Right forelimb (tissue), 1 donor: ENCODE data around the gene ADGRL1.
"Not testable (repeated sequence)": the region's sequence is repeated elsewhere in the genome, so short reads cannot be mapped to it uniquely, and the experiment has no call there.

Source experiments
- DNase-seq: peaks from one replicate; pipeline ENCODE4 v3.0.0-alpha.2; 2018

Gene ADGRL1

DNA sequence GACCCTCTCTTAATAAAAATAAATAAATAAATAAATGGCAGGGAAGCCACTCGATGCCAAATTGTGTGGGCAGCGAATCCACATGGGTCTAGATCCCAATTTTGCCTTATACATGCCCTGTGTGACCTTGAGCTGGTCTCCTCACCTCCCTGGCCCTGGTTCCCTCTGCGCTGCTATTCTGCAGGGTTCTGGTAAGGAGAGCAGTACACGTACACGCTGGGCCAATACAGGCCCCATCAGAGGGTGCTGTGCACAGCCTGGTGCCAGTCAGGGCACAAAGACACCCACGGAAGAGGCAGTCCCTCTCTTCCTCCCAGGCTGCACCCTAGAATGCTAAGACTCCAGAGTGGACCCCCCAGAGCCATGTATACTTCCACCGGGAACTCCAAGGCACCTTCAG is 17.9 kb downstream of the ADGRL1 start:
- DNase-seq = not testable (repeated sequence)

DNA sequence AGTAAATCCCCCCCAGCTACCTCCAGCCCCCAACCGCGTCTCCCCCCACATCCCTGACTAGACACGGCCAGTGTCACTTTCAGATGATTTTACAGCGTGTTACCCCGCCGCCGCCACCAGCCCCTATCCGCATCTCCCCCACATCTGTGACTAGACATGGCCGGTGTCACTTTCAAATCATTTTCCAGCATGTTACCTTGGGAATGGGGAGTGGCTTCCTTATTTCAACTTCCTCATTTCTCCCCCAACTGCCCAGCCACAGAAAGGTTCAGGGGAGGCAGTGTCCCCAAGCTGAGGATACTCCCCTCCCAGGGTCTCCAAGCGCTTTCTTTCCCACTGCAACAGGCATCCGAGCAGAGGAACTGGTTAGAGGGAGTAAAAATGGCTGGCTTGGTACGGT is 18.4 kb downstream of the ADGRL1 start:
- no peak for DNase-seq

DNA sequence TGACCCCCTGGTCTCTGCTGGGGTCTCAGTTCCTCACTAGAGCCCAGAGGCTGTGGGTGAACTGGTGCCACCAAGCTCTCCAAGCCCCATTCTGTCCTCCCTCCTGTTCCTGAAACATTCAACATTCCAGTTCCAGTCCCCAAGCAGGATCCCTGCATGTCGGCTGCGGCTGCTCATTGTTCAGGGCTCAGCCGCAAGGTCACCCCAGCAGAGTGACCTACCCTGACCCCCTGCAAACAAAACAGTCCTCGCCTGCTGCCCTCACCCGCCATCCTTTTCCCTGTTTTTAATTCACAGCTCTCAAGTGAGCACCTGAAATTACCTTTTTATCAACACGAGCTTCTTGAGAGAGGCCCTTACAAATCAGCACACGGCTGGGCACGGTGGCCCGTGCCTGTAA is 19.3 kb downstream of the ADGRL1 start:
- DNase-seq = not testable (repeated sequence)

DNA sequence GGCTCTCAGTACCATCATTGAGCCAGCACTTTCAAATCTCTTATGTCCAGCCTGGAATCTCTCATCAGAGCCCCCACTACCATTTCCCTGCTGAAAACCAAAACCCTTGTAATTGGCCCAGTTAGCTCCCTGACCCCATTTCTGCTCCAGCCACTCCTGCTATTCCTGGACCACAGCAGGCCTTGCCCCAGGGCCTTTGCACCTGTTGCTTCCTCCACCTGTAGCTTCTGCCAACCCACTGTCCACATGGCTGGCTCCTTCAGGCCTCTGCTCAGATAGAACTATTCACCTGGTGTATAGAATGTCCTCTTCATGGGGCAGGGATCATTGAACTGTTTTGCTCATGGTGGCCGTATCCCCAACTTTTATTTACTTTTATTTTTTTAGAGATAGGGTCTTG is 20.3 kb downstream of the ADGRL1 start:
- not testable (repeated sequence) for DNase-seq

DNA sequence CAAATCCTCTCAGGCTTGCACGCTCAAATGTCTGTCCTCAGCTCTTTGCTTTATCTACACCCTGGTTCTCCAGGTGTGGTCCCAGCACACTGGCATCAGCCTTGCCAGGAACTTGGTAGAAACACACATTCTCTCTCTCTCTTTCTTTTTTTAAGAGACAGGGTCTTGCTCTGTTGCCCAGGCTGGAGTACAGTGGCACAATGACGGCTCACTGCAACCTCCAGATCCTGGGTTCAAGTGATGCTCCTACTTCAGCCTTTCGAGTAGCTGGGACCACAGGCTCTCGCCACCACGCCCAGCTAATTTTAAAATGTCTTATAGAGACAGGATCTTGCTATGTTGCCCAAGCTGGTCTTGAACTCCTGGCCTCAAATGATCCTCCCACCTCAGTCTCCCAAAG is 20.8 kb downstream of the ADGRL1 start:
- DNase-seq = no peak

DNA sequence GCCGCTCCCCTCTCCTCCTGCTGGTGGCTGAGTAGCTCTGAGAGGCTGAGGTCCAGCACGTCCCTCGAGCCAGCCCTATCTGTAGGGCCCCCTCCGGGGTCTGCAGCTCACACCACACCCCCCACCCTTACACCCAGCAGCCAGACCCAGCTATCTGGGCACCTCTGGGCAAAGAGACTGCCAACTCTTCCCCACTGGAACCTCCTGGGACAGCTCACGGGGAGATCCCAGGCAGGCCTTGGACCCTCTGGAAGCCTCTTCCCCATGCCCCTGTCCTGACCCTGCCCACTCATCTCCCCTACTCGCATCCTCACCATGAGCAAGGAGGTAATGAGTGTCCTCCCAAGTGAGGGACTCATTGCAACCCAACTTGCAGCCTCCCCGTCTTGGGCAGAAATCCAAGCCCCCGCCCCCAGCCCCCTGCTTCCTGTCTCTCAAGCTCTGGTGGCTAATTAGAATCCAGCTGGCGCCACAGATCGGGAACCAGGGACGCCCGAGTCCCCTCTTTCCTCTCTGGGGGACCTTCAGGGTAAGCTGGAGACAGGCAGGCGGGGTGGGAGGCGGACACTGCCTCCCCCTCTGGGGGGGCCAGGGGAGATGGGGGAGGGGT is 22.1 kb downstream of the ADGRL1 start:
- no peak for DNase-seq

DNA sequence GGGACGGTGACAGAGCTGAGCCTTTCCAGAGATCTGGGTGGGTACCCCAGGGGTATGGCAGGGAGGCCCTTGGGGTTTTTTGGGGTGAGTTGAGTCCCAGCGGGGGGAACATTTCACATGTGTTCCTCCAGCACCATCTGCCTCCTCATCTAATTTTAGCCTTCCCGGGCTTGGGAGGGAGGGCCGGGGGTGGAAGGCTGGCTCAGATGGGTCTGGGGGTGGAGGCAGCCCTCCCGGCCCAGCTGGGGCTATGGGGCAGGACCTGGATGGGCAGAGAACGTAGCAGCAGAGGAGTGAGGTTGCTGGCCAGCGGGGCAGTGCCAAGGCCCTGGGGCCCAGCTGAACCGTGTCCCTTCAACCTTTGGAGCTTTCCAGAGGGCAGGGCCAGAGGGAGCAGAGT is 23.5 kb downstream of the ADGRL1 start:
- DNase-seq = no peak

DNA sequence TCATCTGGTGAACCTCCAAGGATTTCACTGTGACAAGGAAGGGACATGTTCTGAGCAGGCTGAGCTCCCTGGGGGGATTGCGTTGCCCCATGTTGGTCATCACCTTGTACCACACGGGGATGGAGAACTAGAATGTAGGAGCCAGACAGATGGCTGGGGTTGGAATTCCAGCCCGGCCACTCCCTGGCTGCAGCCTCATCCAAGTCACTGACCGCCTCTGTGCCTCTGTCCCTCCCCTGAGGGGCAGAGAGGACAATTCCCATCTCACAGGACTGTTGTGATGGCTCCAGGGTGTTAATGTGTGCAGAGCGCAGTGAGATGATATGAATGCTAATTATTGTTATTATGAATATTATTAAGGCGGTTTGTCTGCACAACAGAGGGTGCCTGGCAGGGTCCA is 24.1 kb downstream of the ADGRL1 start:
- no peak for DNase-seq

DNA sequence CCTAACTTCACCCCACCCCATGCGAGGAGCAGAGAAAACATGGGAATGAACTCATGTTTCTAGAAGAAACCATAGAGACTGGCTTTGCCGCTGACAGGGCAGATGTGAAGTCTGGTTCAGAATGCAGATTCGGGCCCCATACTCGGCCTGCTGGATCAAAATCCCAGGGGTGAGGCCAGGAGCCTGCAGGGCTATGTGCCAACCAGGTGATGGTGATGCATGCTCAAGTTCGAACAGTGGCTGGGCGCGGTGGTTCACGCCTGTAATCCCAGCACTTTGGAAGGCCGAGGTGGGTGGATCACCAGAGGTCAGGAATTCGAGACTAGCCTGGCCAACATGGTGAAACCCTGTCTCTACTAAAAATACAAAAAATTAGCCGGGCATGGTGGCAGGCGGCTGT is 24.8 kb downstream of the ADGRL1 start:
- not testable (repeated sequence) for DNase-seq

DNA sequence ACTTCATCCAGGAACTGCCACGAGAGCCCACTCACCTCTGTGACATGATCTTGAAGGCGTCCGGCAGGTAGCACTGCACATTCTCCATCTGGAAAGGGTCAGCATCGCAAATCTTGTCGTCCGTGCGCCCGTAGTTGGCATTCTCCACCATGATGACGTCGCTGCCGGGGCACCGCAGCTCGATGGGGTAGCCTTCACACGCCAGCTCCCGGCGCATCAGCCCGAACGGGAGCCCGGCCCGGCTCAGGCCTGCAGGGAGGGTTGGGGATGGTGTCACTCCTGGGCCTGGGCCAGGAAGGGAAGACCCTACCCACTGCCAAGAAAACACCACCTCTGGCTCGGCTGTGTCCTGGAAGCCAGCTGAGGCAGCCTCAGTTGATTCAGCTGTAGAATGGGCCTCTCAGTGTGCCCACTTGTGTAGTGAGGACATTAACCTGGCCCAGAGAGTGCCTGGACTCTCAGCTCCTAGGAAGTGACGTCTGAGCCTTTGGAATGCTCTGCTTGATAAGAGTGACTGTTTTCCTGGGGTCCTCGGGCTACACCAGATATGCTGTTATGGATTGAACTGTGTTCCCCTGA is 28.4 kb downstream of the ADGRL1 start:
- DNase-seq = no peak

DNA sequence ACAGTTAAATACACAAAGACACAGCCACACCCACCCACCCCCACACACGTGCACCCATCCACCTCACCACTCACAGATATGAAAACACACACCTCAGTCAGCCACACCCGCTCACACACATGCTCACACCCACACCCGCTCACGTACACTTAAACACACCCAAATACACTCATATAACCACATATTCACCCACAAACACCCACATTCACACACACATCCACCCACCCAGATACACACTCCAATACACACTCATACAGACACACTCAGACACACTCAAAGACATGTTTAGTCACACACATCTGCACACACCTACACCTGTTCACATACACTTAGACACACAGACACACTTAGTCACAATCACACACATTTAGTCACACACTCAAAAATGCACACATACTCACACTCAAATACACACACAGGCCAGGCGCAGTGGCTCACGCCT is 30.6 kb downstream of the ADGRL1 start:
- no peak for DNase-seq

DNA sequence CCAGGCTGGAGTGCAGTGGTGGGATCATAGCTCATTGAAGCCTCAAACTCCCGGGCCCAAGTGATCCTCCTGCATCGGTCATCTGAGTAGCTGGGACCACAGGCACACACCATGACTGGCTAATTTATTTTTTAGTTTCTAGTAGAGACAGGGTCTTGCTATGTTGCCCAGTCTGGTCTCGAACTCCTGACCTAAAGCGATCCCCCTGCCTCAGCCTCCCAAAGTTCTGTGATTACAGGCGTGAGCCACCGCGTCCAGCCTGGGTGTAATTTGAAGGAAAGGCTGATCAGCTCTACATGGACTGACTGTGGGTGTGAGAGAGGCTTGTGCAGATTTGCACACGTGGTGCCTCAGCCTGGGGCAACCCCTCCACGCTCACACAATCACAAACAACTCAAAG is 31.1 kb downstream of the ADGRL1 start:
- DNase-seq = no peak

DNA sequence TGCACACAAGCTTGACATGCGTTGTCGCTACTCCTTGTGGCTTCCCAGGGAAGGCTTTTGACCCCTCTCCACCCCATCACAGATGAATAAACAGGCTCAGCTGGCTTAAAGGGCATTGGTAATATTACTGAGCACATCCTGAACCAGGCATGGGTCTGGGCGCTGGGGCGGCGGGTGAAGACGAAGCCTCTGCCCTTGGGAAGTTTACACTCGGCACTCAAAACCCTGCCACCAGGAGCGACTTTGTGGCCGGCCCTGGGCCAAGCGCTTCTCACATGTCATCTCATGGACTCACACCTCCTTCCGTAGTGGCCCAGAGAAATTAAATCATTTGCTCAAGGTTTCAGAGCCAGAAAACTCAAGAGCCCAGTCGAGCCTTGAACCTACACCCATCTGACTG is 37.0 kb downstream of the ADGRL1 start:
- DNase-seq = no peak

DNA sequence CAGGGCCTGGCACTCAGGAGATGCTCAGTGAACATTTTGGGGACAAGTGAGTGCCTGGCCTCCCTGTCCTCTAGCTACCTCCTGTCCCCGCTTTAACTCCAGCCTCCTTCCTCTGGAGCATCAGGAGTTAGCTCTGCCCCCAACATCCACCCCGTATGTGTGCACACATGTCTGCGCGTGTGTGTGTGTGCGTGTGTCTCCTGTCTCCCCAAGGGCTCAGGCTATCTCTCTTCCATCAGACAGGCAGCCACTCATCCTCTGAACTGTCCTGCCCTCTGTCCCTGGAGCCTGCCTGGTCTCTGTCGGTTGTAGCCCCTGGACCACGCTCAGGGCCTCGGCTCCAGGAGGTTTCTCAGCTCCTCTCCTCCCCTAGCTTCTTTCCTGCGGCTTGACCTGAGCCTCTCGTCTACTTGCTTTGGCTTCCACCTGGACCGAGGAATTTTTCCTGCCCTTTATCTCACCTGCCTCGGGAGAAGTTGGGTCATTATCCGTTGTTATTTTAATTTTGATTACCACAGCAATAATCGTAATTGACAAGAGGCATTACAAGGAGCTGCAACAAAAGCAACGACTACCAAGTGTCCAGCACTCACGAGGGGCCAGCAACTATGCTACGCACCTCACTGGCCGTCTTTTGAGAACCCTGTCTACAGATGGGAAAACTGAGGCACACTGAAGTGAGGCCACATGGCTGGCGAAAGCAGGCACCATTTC is 37.6 kb downstream of the ADGRL1 start:
- DNase-seq = no peak

DNA sequence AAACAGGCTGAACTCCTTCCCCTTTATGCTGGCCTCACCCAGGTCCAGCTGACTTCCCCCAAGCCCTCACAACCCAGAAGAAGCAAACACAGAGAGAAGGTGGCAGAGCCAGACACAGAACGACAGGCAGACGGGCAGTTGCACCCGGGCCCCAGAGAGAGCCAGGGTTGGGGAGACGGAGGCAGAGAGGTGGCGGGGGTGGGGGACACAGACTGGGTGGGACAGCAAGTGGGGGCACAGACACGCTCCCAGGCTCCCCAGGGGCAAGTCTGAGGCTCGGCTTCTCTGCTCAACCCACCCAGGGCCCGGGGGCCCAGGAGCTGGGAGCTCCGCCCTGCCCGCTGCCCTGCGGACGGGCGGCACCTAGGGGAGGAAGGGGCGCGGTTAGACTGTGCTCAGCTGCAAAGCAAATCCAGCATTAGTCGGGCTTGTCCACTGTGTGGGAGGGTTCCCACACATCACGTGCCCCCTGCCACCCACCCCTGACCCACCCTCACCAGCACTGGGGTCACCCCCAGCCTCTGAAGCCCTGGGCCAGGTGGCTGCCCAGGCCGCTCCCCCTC is 38.3 kb downstream of the ADGRL1 start:
- DNase-seq = no peak

DNA sequence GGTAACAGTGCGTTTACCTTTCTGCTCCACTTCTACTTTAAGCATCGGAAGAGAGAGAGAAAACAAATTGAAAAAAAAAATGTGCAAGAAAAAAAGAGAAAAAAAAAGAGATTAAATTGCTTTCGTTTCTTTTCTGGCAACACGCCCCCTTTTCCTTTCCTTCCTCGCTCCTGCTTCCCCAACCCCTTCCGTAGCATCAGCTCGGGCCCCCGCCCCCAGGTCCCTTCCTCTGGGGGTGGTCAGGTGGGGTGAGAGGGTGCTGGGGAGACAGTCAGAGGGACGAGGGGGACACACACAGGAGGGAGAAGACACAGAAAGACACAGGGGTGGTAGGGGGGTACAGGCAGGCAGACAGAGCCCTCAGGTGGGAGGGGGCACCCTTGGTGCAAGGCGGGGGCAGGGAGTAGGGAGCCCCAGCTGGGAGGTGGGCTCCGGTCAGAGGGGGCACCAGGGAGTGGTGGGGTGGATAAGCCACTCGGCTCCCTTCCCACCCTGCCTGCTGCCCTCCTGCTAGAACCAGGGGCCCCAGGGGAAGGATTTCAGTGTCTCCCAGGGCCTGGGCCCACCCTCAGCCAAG is 38.9 kb downstream of the ADGRL1 start:
- no peak for DNase-seq

DNA sequence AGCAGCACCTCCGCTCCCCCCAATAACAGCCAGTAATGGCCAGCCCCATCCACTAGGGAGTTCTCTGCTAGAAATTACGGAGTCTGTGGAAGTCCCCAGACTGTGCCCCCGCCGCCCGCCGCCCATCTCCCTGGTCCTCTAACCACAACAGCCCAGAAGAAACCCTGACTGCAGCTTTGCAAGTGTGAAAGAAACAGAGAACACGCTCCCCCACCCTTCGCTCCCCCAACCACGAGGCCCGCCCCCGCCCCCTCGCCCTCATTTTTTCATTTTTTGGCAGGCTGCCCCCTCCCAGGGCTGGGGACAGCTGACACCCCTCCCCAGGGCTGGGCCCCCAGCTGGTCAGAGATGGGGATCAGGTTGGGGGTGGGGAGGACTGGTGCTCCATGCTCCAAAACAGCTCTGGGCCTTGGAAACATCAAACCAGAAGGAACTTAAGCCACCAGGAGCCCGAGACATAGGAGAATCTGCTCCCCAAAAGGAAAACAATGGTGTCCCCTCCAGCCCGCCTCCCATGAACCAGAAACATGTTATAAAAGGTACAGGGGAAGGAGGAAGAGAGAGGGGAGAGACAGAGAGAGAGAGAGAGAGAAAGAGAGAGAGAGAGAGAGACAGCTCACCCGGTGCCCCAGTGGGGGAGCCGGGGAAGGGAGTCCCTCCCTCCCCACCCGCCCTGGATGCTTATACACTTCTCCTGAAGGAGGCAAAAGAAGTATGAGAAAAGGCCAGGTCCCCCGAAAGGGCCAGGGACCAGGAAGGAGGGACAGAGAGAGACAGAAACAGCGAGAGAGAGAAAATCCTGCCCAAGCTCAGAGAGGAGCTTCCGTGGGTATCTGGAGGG is 39.8 kb downstream of the ADGRL1 start:
- no peak for DNase-seq

DNA sequence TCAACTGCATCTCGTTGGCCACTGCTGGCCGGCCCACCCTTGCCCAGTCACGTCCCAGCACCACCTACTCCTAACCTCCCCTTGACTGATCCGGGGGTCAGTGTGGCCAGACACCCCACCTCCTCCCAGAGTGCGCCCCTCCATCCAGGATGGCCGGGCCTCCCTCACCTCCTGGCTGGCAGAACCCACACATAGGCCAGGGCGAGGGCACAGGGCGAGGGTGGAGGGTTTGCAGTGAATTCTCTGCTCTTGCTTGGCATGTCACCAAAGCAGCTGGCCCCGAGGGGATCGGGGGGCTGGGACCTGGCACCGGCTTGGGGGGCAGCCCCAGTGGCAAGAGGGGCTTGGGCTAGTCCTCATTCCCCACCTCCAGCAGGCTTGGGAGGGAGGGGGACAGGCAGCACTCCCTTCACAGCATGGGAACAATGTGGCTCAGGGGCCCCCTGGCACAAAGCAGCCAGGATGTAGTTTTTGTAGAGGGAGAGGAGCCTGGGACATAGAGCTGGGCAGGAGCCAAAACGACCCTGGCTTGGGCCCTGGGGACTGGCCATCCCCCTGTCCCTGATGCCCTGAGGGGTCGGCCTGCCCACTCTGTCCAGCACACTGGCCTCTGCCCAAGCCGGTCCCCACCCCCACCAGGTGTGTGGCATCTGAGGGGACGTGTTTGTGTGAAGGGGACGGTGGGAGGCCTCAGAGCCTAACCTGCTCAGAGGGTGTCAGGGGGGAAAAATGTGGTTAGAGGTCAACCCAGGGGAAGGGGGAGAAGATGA is 41.1 kb downstream of the ADGRL1 start:
- DNase-seq = no peak

DNA sequence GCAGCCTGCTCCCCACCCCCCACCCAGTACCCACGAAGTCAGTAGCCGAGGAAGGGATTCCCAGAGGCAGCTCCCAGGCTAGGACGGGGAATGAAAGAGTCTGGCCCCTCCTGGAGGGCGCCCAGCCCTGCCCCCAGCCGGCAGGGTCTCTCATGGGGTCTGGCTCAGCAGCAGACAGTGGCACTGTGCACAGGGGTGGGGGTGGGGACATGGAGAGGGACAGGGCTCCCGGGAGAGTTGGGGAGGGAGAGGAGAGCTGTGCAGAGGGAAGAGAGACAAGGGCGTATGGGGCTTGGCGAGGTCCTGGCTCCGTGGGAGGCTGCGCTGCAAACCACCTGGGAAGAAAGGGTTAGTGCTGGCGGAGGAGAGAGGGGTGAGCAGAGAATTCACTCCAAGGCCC is 41.9 kb downstream of the ADGRL1 start:
- DNase-seq = no peak

DNA sequence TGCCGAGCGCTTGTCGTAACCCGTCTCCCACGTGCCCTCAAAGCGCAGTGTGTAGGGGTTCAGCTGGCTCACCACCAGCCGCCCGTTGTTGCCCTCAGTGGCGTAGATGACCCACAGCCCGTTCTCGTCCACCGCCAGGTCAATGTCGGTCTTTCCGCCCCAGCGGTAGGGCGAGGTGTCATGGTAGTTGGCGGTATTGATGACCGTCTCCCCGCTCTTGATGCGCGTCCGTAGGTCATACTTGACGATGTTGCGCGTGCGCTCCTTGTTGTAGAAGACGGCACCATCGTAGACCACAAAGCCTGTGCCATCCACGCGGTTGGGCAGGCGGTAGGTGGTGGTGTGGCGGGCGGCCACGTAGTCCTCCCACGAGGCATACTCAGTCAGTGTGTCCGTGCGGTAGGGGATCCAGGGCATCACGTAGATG is 43.1 kb downstream of the ADGRL1 start:
- DNase-seq = no peak

DNA sequence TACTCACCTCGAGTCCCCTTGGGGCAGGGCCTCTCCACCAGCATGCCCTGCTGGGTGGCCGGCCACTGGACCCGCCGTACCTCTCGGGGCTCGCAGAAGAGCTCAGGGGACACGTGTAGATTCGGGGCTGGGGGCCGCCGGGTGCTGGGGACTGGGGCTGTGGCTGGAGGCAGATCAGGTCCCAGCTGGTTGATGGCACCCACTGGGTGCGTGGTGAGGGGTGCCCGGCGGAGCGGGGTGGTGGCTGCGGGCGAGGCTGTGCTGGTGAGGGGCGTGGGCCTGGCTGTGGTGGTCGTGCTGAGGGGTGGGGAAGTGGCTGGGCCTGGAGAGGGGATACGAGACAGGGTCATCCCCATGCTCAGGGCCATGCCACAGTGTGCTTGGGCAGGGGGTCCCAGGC is 44.7 kb downstream of the ADGRL1 start:
- no peak for DNase-seq
